ENCODE data around the gene NECTIN3. TPM values are rescaled to one million over a fixed set of nuclear protein-coding genes. Genes with fewer than 3 reads are reported as not detected.

Gene NECTIN3, protein sequence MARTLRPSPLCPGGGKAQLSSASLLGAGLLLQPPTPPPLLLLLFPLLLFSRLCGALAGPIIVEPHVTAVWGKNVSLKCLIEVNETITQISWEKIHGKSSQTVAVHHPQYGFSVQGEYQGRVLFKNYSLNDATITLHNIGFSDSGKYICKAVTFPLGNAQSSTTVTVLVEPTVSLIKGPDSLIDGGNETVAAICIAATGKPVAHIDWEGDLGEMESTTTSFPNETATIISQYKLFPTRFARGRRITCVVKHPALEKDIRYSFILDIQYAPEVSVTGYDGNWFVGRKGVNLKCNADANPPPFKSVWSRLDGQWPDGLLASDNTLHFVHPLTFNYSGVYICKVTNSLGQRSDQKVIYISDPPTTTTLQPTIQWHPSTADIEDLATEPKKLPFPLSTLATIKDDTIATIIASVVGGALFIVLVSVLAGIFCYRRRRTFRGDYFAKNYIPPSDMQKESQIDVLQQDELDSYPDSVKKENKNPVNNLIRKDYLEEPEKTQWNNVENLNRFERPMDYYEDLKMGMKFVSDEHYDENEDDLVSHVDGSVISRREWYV
- 19.0 and 29.5 TPM in 2 replicates for total RNA-seq

DNA sequence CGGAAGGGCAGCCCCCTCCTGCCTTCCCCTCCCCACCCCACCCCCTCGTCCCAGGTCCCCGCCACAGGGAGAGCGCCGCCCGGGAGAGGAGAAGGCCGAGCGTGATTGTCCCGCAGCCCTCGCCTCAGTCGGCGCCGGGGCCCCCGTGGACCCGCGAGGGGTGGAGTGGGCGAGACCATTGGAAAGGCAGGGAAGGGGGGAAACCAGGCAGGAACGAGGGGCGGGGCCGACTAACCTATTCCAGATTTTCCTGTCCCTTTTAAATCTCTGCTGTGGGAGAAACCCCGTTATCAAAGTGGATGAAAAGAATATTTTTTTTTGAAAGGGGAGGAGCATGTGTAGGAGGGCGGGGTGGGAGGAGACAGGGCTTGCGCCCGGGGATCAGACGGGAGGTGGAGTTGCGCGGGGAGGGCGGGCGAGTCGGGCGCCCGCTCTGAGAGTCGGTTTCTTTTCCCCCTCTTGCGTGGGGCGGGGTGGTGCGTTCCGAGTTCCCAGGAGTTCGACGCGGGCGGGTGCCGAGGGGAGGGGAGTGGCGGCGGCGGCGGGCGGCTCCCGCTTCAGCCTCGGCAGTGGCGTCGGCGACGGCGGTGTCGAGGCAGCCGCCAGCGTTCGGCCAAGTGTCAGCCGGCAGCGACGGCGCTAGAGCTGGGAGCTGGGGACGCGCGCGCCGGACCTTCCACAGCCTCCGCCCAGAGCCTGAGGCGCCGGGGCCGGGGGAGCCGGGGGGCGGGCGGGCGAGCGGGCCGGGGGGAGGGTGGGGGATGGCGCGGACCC, at the start of gene NECTIN3:
Gene NECTIN3 (plus strand): TSS at position 560 of the 774 bp plus-strand sequence. CDS start 202 bp downstream, at position 762.

